Esophagus squamous epithelium (tissue), 4 donors: Measurements from ENCODE around the gene RO60.

Experiments used
- POLR2A ChIP-seq, 4 donors: fragments of 450-650 bp; IDR thresholded peaks; one replicate each; pipeline ENCODE4 v1.6.1; 2017; ENCODE audit warnings: antibody characterized with exemption in 4 of 4, mild to moderate bottlenecking in 4 of 4, moderate library complexity in 3 of 4
- TF ChIP-seq, protein P1 (sequence below), 6 experiments: fragments of 450-650 bp in 4 of 6; fragments of 200-600 bp in 2 of 6; sonication (generic) in 2 of 6; IDR thresholded peaks; one replicate each; pipeline ENCODE4 v1.5.1; 2016 to 2019; ENCODE audit warnings: antibody characterized with exemption in 6 of 6, mild to moderate bottlenecking in 4 of 6, moderate library complexity in 4 of 6

DNA sequence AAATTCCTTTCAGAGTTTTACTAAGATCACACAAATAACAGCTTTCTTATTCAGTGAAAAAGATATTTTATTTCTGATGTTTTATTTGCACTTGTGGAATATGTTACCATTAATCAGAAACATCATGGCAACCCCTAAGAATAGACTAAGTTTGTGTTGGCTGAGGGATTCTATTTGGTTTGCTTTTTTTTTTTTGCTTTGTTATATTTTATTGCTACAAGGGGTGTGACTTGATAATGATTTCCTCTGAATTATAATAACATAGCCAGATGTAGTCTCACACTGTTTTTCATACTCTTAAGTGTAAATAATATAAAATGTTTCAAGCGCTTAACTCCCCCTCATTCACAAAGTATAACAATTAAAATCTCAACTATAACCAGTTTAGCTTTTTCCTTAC, 25.9 kb downstream of the RO60 start:
- TF ChIP-seq, protein P1, sequence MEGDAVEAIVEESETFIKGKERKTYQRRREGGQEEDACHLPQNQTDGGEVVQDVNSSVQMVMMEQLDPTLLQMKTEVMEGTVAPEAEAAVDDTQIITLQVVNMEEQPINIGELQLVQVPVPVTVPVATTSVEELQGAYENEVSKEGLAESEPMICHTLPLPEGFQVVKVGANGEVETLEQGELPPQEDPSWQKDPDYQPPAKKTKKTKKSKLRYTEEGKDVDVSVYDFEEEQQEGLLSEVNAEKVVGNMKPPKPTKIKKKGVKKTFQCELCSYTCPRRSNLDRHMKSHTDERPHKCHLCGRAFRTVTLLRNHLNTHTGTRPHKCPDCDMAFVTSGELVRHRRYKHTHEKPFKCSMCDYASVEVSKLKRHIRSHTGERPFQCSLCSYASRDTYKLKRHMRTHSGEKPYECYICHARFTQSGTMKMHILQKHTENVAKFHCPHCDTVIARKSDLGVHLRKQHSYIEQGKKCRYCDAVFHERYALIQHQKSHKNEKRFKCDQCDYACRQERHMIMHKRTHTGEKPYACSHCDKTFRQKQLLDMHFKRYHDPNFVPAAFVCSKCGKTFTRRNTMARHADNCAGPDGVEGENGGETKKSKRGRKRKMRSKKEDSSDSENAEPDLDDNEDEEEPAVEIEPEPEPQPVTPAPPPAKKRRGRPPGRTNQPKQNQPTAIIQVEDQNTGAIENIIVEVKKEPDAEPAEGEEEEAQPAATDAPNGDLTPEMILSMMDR (IDR thresholded peaks at IDR 0.05): no peak
- no peak for TF ChIP-seq POLR2A (IDR thresholded peaks at IDR 0.05)
